ENCODE measurements around the gene PLCG1. TPM values are rescaled to one million over a fixed set of nuclear protein-coding genes. Genes with fewer than 3 reads are reported as not detected.

Gene PLCG1
- total RNA-seq, 1 donor: 38.0 TPM

- TF ChIP-seq, protein P1, sequence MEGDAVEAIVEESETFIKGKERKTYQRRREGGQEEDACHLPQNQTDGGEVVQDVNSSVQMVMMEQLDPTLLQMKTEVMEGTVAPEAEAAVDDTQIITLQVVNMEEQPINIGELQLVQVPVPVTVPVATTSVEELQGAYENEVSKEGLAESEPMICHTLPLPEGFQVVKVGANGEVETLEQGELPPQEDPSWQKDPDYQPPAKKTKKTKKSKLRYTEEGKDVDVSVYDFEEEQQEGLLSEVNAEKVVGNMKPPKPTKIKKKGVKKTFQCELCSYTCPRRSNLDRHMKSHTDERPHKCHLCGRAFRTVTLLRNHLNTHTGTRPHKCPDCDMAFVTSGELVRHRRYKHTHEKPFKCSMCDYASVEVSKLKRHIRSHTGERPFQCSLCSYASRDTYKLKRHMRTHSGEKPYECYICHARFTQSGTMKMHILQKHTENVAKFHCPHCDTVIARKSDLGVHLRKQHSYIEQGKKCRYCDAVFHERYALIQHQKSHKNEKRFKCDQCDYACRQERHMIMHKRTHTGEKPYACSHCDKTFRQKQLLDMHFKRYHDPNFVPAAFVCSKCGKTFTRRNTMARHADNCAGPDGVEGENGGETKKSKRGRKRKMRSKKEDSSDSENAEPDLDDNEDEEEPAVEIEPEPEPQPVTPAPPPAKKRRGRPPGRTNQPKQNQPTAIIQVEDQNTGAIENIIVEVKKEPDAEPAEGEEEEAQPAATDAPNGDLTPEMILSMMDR (IDR thresholded peaks at IDR 0.05; ENCODE audit: insufficient read depth, low read length): no peak
- no peak overlapping the region for H3K4me3 ChIP-seq (ENCODE audit: low read depth, low read length)
- no peak for DNase-seq (ENCODE audit: low read depth)
Observed at GRCh38 chr20:41180599-41181333, 43.4 kb downstream of the PLCG1 start.

GRCh38 chr20:41181567-41181966 lies 44.2 kb downstream of the PLCG1 start:
- DNase-seq (ENCODE audit: low read depth): no peak

DNA sequence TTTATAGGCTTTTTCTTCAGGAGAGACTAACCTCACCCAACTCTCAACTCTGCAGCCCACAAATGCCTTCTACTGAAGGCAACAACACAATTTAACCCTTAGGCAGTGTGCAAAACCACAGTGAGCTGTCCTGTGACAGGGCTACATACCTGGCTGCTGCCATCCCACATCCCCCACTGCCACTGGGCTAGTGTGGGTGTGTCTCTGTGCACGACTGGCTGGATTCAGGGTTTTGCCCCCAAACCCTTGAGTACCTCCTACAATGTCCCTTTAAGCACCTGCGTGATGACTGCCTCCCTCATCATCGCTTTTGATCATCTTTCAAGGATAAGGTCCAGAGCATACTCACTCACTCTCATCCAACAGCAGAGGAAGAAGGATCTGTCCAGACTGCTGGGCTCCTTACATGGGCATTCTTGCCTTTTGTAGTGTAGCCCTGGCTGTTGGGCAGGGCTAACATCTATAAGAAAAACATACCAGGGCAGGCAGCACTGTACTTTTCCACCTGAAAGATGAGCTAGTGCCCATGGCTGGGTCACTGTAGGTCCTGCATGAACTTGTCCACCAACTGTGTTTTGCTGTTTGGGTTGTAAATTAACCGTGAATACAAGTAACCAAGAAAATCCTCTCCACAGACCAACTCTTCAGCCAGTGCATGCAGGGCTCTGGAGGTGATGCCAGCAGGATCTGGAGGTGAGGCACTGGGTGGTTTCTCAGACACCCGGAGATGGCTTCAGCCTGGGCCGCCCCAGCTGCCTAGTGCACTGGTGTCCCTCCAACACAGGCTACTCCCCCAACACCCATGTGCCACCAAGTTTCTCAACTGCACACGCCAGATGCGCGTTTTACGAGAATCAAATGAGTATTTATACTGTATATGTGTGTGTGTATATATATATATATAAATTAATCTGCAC lies 45.2 kb downstream of the PLCG1 start:
- no peak overlapping the region for H3K4me3 ChIP-seq (ENCODE audit: low read depth, low read length)
- TF ChIP-seq, protein P1 (IDR thresholded peaks at IDR 0.05; ENCODE audit: insufficient read depth, low read length): no peak
- no peak for DNase-seq (ENCODE audit: low read depth)

More at GRCh38 chr20:41181567-41181966, 44.2 kb downstream of the PLCG1 start:
- TF ChIP-seq, protein P1 (IDR thresholded peaks at IDR 0.05; ENCODE audit: insufficient read depth, low read length): no peak
- no peak overlapping the region for H3K4me3 ChIP-seq (ENCODE audit: low read depth, low read length)

GRCh38 chr20:41183391-41183790 lies 46.0 kb downstream of the PLCG1 start:
- DNase-seq (ENCODE audit: low read depth): no peak
- TF ChIP-seq, protein P1 (IDR thresholded peaks at IDR 0.05; ENCODE audit: insufficient read depth, low read length): no peak
- no peak overlapping the region for H3K4me3 ChIP-seq (ENCODE audit: low read depth, low read length)

DNA sequence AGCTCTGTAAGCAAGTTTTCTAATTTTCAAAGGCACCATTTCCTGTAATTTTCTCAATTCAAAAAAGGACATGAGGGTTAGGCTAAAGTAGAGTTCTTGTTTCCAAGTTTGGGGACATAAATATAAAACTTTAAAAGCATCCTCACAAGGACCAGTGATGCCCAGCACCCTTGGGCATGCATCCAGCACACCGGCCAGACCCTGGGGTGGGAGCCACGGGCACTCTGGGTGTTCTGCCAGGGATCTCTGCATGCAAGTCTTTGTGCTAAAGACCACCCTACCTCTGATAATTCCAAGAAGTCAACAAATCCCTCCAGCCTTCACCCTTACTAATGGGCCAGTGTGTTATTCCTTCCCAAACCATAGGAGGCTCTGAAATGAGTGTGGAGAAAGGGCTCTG lies 46.5 kb downstream of the PLCG1 start:
- no peak overlapping the region for H3K4me3 ChIP-seq (ENCODE audit: low read depth, low read length)
- TF ChIP-seq, protein P1 (IDR thresholded peaks at IDR 0.05; ENCODE audit: insufficient read depth, low read length): no peak
- no peak for DNase-seq (ENCODE audit: low read depth)

GRCh38 chr20:41185013-41185757 lies 47.8 kb downstream of the PLCG1 start:
- TF ChIP-seq, protein P1 (IDR thresholded peaks at IDR 0.05; ENCODE audit: insufficient read depth, low read length): no peak
- DNase-seq (ENCODE audit: low read depth): no peak
- H3K4me3 ChIP-seq (ENCODE audit: low read depth, low read length): no peak overlapping the region
